HepG2 (cell line): ENCODE results near the gene IFRD1. TPM values are rescaled to one million over a fixed set of nuclear protein-coding genes. Genes with fewer than 3 reads are reported as not detected.
A peak's percentile ranks its signal among the peaks of the same experiment; 100 is the strongest.

ENCODE experiments used
- ATAC-seq: fragments of 200-7000 bp; cut with Tn5 transposase; 3 replicates; pipeline ENCODE4 v1.9.1; 2020; ENCODE audit warnings: mild to moderate bottlenecking, moderate library complexity
- BruUV-seq: library from RNA; stranded (reverse); fragments of 400-500 nt; replicated peaks from 2 replicates; lab custom pipeline; 2021; lab: Mats Ljungman, UMichigan
- CTCF ChIA-PET: fragments of 300-600 bp; formaldehyde crosslinking; extraction: SDS; loops from one replicate; lab custom pipeline; 2021; ENCODE audit warnings: low total read pairs, inconsistent platforms, low intra/inter-chr PET ratio; lab: Yijun Ruan, JAX
- POLR2A ChIA-PET: fragments of 350-600 bp; sonication (Branson Sonifier 250); formaldehyde crosslinking; loops from one replicate; lab custom pipeline; 2020; ENCODE audit warnings: antibody characterized with exemption, inconsistent platforms; lab: Yijun Ruan, JAX
- DNase-seq: peaks from one replicate; pipeline ENCODE4 v3.0.0-alpha.2; 2015; ENCODE audit warnings: low spot score
- FAIRE-seq: peaks from 3 replicates; lab custom pipeline; 2011; peaks lifted over from hg19 to GRCh38; lab: Jason Lieb, UNC
- H2AFZ ChIP-seq: one replicate; pipeline ENCODE4 v1.6.1; 2011; ENCODE audit warnings: low read length, inconsistent platforms
- H3K27ac ChIP-seq: fragments of 300-600 bp; 3 replicates; pipeline ENCODE4 v1.8.0; 2011; ENCODE audit warnings: mixed run types, mild to moderate bottlenecking, mixed read lengths, low read length, inconsistent platforms; ENCODE audit not compliant: insufficient read depth; ENCODE audit errors: extremely low read length
- H3K27me3 ChIP-seq, 2 experiments: fragments of 200-600 bp in 1 of 2; 2 replicates in 1 of 2; 3 replicates in 1 of 2; pipeline versions ENCODE4 v1.6.0 to v1.8.0; 2011; ENCODE audit warnings: low read length in 2 of 2, mild to moderate bottlenecking in 2 of 2, moderate library complexity in 2 of 2, inconsistent platforms in 1 of 2; ENCODE audit not compliant: insufficient read depth in 2 of 2, control insufficient read depth in 1 of 2
- H3K36me3 ChIP-seq, 2 experiments: fragments of 200-600 bp in 1 of 2; replicated peaks in 1 of 2; 2 replicates in 1 of 2; 3 replicates in 1 of 2; pipeline versions ENCODE4 v1.5.1 to v1.8.0; 2011; ENCODE audit warnings: low read length in 2 of 2, inconsistent platforms in 1 of 2; ENCODE audit not compliant: insufficient read depth in 2 of 2, control insufficient read depth in 1 of 2
- H3K4me1 ChIP-seq: 2 replicates; pipeline ENCODE4 v1.5.1; 2012; ENCODE audit warnings: low read length, inconsistent platforms; ENCODE audit not compliant: insufficient read depth
- H3K4me2 ChIP-seq: 2 replicates; pipeline ENCODE4 v1.6.0; 2011; ENCODE audit warnings: low read depth, low read length, inconsistent platforms
- H3K4me3 ChIP-seq, 3 experiments: fragments of 200-600 bp in 1 of 3; sonication (generic), shearing (Covaris generic) in 1 of 3; replicated peaks in 1 of 3; 2 replicates each; pipeline ENCODE4 v1.5.1; 2011 to 2016; ENCODE audit warnings: low read length in 3 of 3, inconsistent platforms in 2 of 3, low read depth in 2 of 3, mild to moderate bottlenecking in 2 of 3, control low read depth in 1 of 3, mixed read lengths in 1 of 3; ENCODE audit not compliant: insufficient read depth in 1 of 3
- H3K79me2 ChIP-seq: one replicate; pipeline ENCODE4 v1.6.1; 2011; ENCODE audit warnings: low read length, inconsistent platforms; ENCODE audit not compliant: insufficient read depth
- H3K9ac ChIP-seq: 2 replicates; pipeline ENCODE4 v1.6.0; 2011; ENCODE audit warnings: mild to moderate bottlenecking, low read depth, low read length, inconsistent platforms; ENCODE audit not compliant: insufficient read depth
- H3K9me3 ChIP-seq: 2 replicates; pipeline ENCODE4 v1.5.1; 2012; ENCODE audit warnings: mild to moderate bottlenecking, low read length
- H4K20me1 ChIP-seq: 2 replicates; pipeline ENCODE4 v1.6.0; 2011; ENCODE audit warnings: inconsistent platforms, mild to moderate bottlenecking, low read length, moderate library complexity; ENCODE audit not compliant: insufficient read depth
- CCDC6 ChIP-seq: sonication (generic); formaldehyde crosslinking; IDR thresholded peaks from 2 replicates; pipeline ENCODE4 v1.8.1; 2022; ENCODE audit warnings: mild to moderate bottlenecking, missing genetic modification reagents, moderate library complexity
- CTCF ChIP-seq: sonication (generic); formaldehyde crosslinking; IDR thresholded peaks from 2 replicates; pipeline ENCODE4 v1.5.0; 2020; ENCODE audit warnings: mild to moderate bottlenecking, missing genetic modification reagents, moderate library complexity
- DRAP1 ChIP-seq: IDR thresholded peaks from 2 replicates; pipeline ENCODE4 v1.6.1; 2016; ENCODE audit warnings: missing genetic modification reagents, missing compliant biosample characterization
- FOXJ3 ChIP-seq: sonication (generic); formaldehyde crosslinking; IDR thresholded peaks from 2 replicates; pipeline ENCODE4 v1.4.0; 2020; ENCODE audit warnings: missing genetic modification reagents, mild to moderate bottlenecking, borderline replicate concordance
- HMGXB4 ChIP-seq, 2 experiments: sonication (generic) in 1 of 2; formaldehyde crosslinking in 1 of 2; IDR thresholded peaks; 2 replicates each; pipeline versions ENCODE4 v1.4.0 to v1.6.1; 2018 to 2020; ENCODE audit warnings: missing genetic modification reagents in 2 of 2, borderline replicate concordance in 1 of 2, low read depth in 1 of 2, mild to moderate bottlenecking in 1 of 2, missing biosample characterization in 1 of 2
- HOMEZ ChIP-seq: IDR thresholded peaks from 2 replicates; pipeline ENCODE4 v1.6.1; 2016; ENCODE audit warnings: low read depth
- ZNF263 ChIP-seq: sonication (generic); formaldehyde crosslinking; IDR thresholded peaks from 2 replicates; pipeline ENCODE4 v1.4.0; 2020; ENCODE audit warnings: missing genetic modification reagents
- ZNF276 ChIP-seq: sonication (generic); formaldehyde crosslinking; IDR thresholded peaks from 2 replicates; pipeline ENCODE4 v1.4.0; 2020; ENCODE audit warnings: mild to moderate bottlenecking, low read depth, missing genetic modification reagents
- ZNF770 ChIP-seq: sonication (generic); formaldehyde crosslinking; IDR thresholded peaks from 2 replicates; pipeline ENCODE4 v1.5.0; 2020; ENCODE audit warnings: mild to moderate bottlenecking, missing genetic modification reagents
- ZNF788 ChIP-seq: sonication (generic); formaldehyde crosslinking; IDR thresholded peaks from 2 replicates; pipeline ENCODE4 v1.5.0; 2020; ENCODE audit warnings: mild to moderate bottlenecking, missing genetic modification reagents, borderline replicate concordance
- ZSCAN31 ChIP-seq: sonication (generic); formaldehyde crosslinking; IDR thresholded peaks from 2 replicates; pipeline ENCODE4 v1.5.0; 2020; ENCODE audit warnings: low read depth, mild to moderate bottlenecking, missing genetic modification reagents
- WGBS: methylation state at CpG from one replicate; pipeline ENCODE4 v1.1.6; 2017; ENCODE audit warnings: low lambda C conversion rate; 5-methylcytosine and 5-hydroxymethylcytosine counted together
- in situ Hi-C: cut with HindIII; loops from 2 replicates; pipeline ENCODE4 v1.10.0; 2017; ENCODE audit warnings: low pct_unique_long_range_greater_than_20kb; ENCODE audit not compliant: extremely low pct_ligation_motif_present
- intact Hi-C: fragments of 100-400 bp; cut with micrococcal nuclease; formaldehyde crosslinking; loops from one replicate; pipeline ENCODE4 v1.10.0; 2022; ENCODE audit not compliant: unreplicated experiment
- polyA plus RNA-seq, 8 experiments: library from polyadenylated mRNA; depleted of rRNA in 3 of 8; stranded (reverse) in 7 of 8; unstranded in 1 of 8; fragments of >200 nt; fragmentation: Illumina TruSeq in 4 of 8; extraction: Trizol in 4 of 8; gene quantifications; 2 replicates each; pipeline versions ENCODE4 v1.2.1 to v1.2.3, GENCODE V29; 2011 to 2016; ENCODE audit warnings: low read depth in 4 of 8, missing spikeins in 1 of 8, mixed read lengths in 1 of 8; ENCODE audit not compliant: insufficient read depth in 1 of 8
- total RNA-seq, 5 experiments: library from RNA; depleted of rRNA; stranded (reverse); fragments of >200 nt; fragmentation: Illumina TruSeq; extraction: Trizol; gene quantifications; 2 replicates each; pipeline ENCODE4 v1.2.3, GENCODE V29; 2016; ENCODE audit warnings: low read depth in 1 of 5

Gene IFRD1
- total and polyA plus RNA-seq, 2 of the 13 experiments (the other 11 are each of a cell fraction or from before 2014, with no cell fraction given): 50.9 to 55.5 TPM

GRCh38 chr7:112452102-112452888, 2.0 kb downstream of the IFRD1 start:
- Histone ChIP-seq H2AFZ (no peak overlapping the region), H3K4me1 (peaks cover 35% of the 10 kb centered on the region), H4K20me1 (peaks cover 21% of the 10 kb centered on the region), H3K27ac (peak overlapping the region; percentile 89), H3K27me3 (no peaks in the 10 kb centered on the region; a peak in 1 of 5 replicates), H3K4me3 (peak overlapping the region; percentile 97 to 100 (median 98)), H3K79me2 (peaks cover 50% of the 10 kb centered on the region), H3K36me3 (peaks cover 5 to 15% of the 10 kb centered on the region in 2 experiments; a peak in 3 of 5 replicates), H3K9me3 (no peaks in the 10 kb centered on the region), H3K4me2 (peak overlapping the region; percentile 88), H3K9ac (peak overlapping the region; percentile 93)
- ChIA-PET POLR2A (interaction anchor here (1.2 to 4.8 kb wide), 3 partner anchors 9 to 30 kb away, joined by 4 to 64 read pairs (median 6); no protein-coding TSS in a partner anchor), CTCF (no interaction called here)
- DNase-seq (peak; percentile 42), FAIRE-seq (peak; percentile 77), ATAC-seq (peak; percentile 17)
- WGBS: 0% methylated on average over 7 of the region's 7 CpGs
- no TSS peak for BruUV-seq
- in situ Hi-C loops (no loop called here), intact Hi-C loops (loop anchor here (1.0 kb wide), 1 partner anchor 689 kb away; no protein-coding TSS in a partner anchor)
- TF ChIP-seq ZNF788 (CRISPR knock-in tag) (0 out of 2 replicates have a peak, but pooled peaks have one; percentile 33), ZNF276 (CRISPR knock-in tag) (no peak), HOMEZ (CRISPR knock-in tag) (0 out of 2 replicates have a peak, but pooled peaks have one; percentile 12), HMGXB4 (CRISPR knock-in tag; IDR thresholded peaks at IDR 0.05; ENCODE audit: borderline replicate concordance in 1 of 2, low read depth in 1 of 2) (0 out of 4 replicates have a peak, but pooled peaks of 1 of the 2 experiments have one; percentile 15), ZNF263 (CRISPR knock-in tag) (peak; percentile 78), FOXJ3 (CRISPR knock-in tag) (no peak), CTCF (CRISPR knock-in tag) (peak; percentile 41), DRAP1 (CRISPR knock-in tag) (peak; percentile 18; the same call in 1 of the 2 replicates), ZSCAN31 (CRISPR knock-in tag) (peak; percentile 43; the same call in 1 of the 2 replicates), ZNF770 (CRISPR knock-in tag) (peak; percentile 70), CCDC6 (CRISPR knock-in tag) (no peak)
